ENCODE measurements around the gene SPATA2.

SPATA2 gene

GRCh38 chr20:49853640-49854039 lies 61.7 kb downstream of the SPATA2 start:
- DNase-seq, result no peak
